MM.1S (cell line): ENCODE data around the gene VAV2.

Source experiments
- DNase-seq: peaks from one replicate; pipeline ENCODE4 v3.0.0-alpha.2; 2015
- H2AFZ ChIP-seq: fragments of 300-600 bp; sonication (generic); 2 replicates; pipeline ENCODE4 v1.6.0; 2016; ENCODE audit warnings: antibody characterized with exemption, low read length
- H3F3A ChIP-seq: fragments of 300-600 bp; sonication (generic); 2 replicates; pipeline ENCODE4 v1.6.1; 2016; ENCODE audit warnings: mild to moderate bottlenecking, antibody characterized with exemption, low read length, moderate library complexity, mixed read lengths; ENCODE audit not compliant: insufficient read depth
- H3K27ac ChIP-seq: fragments of 300-600 bp; sonication (generic); 2 replicates; pipeline ENCODE4 v1.5.1; 2016; ENCODE audit warnings: mild to moderate bottlenecking, low read length
- H3K27me3 ChIP-seq: fragments of 300-600 bp; sonication (generic); replicated peaks from 2 replicates; pipeline ENCODE4 v1.6.0; 2016; ENCODE audit warnings: low read length; ENCODE audit not compliant: insufficient read depth
- H3K36me3 ChIP-seq: fragments of 300-600 bp; sonication (generic); replicated peaks from 2 replicates; pipeline ENCODE4 v1.6.1; 2016; ENCODE audit warnings: mild to moderate bottlenecking, low read length, mixed read lengths; ENCODE audit not compliant: insufficient read depth
- H3K4me1 ChIP-seq: fragments of 300-600 bp; sonication (generic); 2 replicates; pipeline ENCODE4 v1.6.1; 2016; ENCODE audit warnings: low read length, mixed read lengths
- H3K4me2 ChIP-seq: fragments of 300-600 bp; sonication (generic); 2 replicates; pipeline ENCODE4 v1.6.0; 2016; ENCODE audit warnings: low read depth, low read length
- H3K4me3 ChIP-seq: fragments of 300-600 bp; sonication (generic); 2 replicates; pipeline ENCODE4 v1.5.1; 2016; ENCODE audit warnings: low read length, mixed read lengths
- H3K79me2 ChIP-seq: fragments of 300-600 bp; sonication (generic); 2 replicates; pipeline ENCODE4 v1.6.1; 2016; ENCODE audit warnings: mixed run types, low read length, mixed read lengths
- H3K9ac ChIP-seq: fragments of 300-600 bp; sonication (generic); 2 replicates; pipeline ENCODE4 v1.6.1; 2016; ENCODE audit warnings: low read length, mixed read lengths
- H3K9me2 ChIP-seq: fragments of 300-600 bp; sonication (generic); replicated peaks from 2 replicates; pipeline ENCODE4 v1.6.1; 2016; ENCODE audit warnings: mild to moderate bottlenecking, low read length, mixed read lengths; ENCODE audit not compliant: insufficient read depth
- H3K9me3 ChIP-seq: fragments of 300-600 bp; sonication (generic); replicated peaks from 2 replicates; pipeline ENCODE4 v1.6.1; 2016; ENCODE audit warnings: mild to moderate bottlenecking, low read length, mixed read lengths; ENCODE audit not compliant: insufficient read depth
- H4K20me1 ChIP-seq: fragments of 300-600 bp; sonication (generic); 2 replicates; pipeline ENCODE4 v1.6.1; 2016; ENCODE audit warnings: mild to moderate bottlenecking, low read length, moderate library complexity, mixed read lengths; ENCODE audit not compliant: insufficient read depth
- EZH2 ChIP-seq: fragments of 300-600 bp; sonication (generic); optimal IDR thresholded peaks from 2 replicates; pipeline ENCODE3; 2017; ENCODE audit warnings: low read depth, mild to moderate bottlenecking, antibody characterized with exemption, low read length, mixed read lengths
- EZH2phosphoT487 ChIP-seq: fragments of 300-600 bp; sonication (generic); IDR thresholded peaks from 2 replicates; pipeline ENCODE4 v1.6.1; 2018; ENCODE audit warnings: antibody characterized with exemption, low read length
- TF ChIP-seq, protein P1 (sequence below): fragments of 300-600 bp; sonication (generic); IDR thresholded peaks from 2 replicates; pipeline ENCODE4 v1.5.1; 2016; ENCODE audit warnings: antibody characterized with exemption, low read length, mixed read lengths

VAV2 gene

DNA sequence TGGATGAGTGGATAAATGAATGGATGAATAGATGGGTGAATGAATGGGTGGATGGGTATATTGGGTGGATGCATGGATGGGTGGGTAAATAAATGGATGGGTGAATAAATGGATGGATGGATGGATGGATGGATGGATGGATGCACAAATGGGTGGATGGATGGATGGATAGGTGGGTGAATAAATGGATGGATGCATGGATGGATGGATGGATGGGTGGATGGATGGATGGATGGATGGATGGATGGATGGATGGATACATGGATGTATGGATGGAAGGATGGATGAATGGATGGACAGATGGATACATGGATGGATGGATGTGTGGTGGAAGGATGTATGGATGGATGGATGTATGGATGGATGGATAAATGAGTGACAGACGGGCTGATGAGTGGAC is 140.4 kb downstream of the VAV2 start:
- no peaks in the 10 kb centered on the region for H3K9me3 ChIP-seq
- no peaks in the 10 kb centered on the region for H3K36me3 ChIP-seq
- TF ChIP-seq EZH2, result no peak
- no peak for TF ChIP-seq EZH2phosphoT487
- TF ChIP-seq, protein P1, sequence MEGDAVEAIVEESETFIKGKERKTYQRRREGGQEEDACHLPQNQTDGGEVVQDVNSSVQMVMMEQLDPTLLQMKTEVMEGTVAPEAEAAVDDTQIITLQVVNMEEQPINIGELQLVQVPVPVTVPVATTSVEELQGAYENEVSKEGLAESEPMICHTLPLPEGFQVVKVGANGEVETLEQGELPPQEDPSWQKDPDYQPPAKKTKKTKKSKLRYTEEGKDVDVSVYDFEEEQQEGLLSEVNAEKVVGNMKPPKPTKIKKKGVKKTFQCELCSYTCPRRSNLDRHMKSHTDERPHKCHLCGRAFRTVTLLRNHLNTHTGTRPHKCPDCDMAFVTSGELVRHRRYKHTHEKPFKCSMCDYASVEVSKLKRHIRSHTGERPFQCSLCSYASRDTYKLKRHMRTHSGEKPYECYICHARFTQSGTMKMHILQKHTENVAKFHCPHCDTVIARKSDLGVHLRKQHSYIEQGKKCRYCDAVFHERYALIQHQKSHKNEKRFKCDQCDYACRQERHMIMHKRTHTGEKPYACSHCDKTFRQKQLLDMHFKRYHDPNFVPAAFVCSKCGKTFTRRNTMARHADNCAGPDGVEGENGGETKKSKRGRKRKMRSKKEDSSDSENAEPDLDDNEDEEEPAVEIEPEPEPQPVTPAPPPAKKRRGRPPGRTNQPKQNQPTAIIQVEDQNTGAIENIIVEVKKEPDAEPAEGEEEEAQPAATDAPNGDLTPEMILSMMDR, result no peak
- H3F3A ChIP-seq, result no peaks in the 10 kb centered on the region
- H4K20me1 ChIP-seq, result no peaks in the 10 kb centered on the region
- no peaks in the 10 kb centered on the region for H3K9me2 ChIP-seq
- peaks cover 27% of the 10 kb centered on the region for H3K27me3 ChIP-seq
- H3K9ac ChIP-seq, result no peak overlapping the region
- H3K4me2 ChIP-seq, result no peak overlapping the region
- H3K79me2 ChIP-seq, result no peaks in the 10 kb centered on the region
- no peak overlapping the region for H2AFZ ChIP-seq
- H3K4me3 ChIP-seq, result no peak overlapping the region
- no peaks in the 10 kb centered on the region for H3K4me1 ChIP-seq
- no peak for DNase-seq
- H3K27ac ChIP-seq, result no peak overlapping the region

DNA sequence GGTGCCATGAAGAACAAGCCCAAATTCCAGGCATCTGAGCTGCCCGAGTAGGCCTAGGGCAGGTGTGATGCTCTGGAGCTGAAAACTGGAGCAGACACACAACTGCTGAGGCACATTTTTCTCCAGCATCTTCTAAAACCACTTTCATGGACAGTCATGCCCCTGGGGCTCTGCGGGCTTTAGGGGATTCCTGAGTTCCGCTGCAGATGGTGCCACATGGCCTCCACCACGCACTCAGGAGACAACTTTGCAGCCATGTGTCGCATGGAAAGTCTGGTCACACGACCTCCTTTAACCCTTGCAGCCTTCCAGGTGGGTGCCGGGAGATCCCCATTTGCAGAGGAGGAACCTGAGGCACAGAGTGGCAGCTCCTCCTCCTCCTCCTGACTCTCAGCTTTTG is 141.2 kb downstream of the VAV2 start:
- Histone ChIP-seq H2AFZ (no peak overlapping the region), H3K79me2 (no peaks in the 10 kb centered on the region)

DNA sequence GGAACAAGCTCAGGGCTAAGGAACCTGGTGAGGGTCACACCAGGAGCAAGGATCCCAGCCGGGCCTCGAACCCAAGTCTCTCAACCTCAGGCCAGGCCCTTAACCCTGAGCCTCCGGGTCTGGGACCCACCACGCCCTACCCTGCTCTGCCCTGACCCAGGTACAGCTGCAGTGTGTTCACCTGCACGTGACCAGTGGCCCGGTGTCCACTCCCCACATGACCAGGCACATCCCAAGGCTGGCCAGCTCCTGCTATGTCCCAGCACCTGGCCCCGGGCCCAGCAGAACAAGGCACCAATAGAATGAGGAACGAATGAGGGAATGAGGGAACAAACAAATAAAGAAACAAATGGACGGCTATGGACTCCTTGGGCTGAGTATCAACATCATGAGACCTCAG is 142.0 kb downstream of the VAV2 start:
- Histone ChIP-seq H3K4me3 (no peak overlapping the region), H3K9ac (no peak overlapping the region), H3K4me2 (no peak overlapping the region), H3K27me3 (peaks cover 20% of the 10 kb centered on the region), H3K36me3 (no peaks in the 10 kb centered on the region), H3K27ac (no peak overlapping the region), H3K4me1 (no peaks in the 10 kb centered on the region), H3F3A (no peaks in the 10 kb centered on the region), H3K79me2 (no peaks in the 10 kb centered on the region), H4K20me1 (no peaks in the 10 kb centered on the region), H2AFZ (no peak overlapping the region), H3K9me2 (no peaks in the 10 kb centered on the region), H3K9me3 (no peaks in the 10 kb centered on the region)
- DNase-seq, result no peak
- TF ChIP-seq, protein P1, result no peak
- TF ChIP-seq EZH2phosphoT487, result no peak
- TF ChIP-seq EZH2, result no peak

More for the DNA sequence above, 141.2 kb downstream of the VAV2 start:
- H3K36me3 ChIP-seq, result no peaks in the 10 kb centered on the region
- H3K4me1 ChIP-seq, result no peaks in the 10 kb centered on the region
- no peaks in the 10 kb centered on the region for H3K9me2 ChIP-seq
- no peak overlapping the region for H3K27ac ChIP-seq
- H4K20me1 ChIP-seq, result no peaks in the 10 kb centered on the region
- H3K9me3 ChIP-seq, result no peaks in the 10 kb centered on the region
- TF ChIP-seq EZH2phosphoT487 (no peak), EZH2 (no peak)
- TF ChIP-seq, protein P1, result no peak
- no peak overlapping the region for H3K4me3 ChIP-seq
- no peak for DNase-seq
- H3K27me3 ChIP-seq, result peaks cover 27% of the 10 kb centered on the region
- H3K9ac ChIP-seq, result no peak overlapping the region
- no peaks in the 10 kb centered on the region for H3F3A ChIP-seq
- H3K4me2 ChIP-seq, result no peak overlapping the region
